Sigmoid colon (tissue), 3 donors: ENCODE results near the gene SPG7.

ENCODE experiments used
- CTCF ChIP-seq, 4 experiments: fragments of 450-650 bp in 3 of 4; fragments of 200-600 bp in 1 of 4; IDR thresholded peaks; one replicate each; pipeline ENCODE4 v1.5.1; 2016 to 2019; ENCODE audit warnings: antibody characterized with exemption in 4 of 4, mild to moderate bottlenecking in 3 of 4, moderate library complexity in 2 of 4
- POLR2A ChIP-seq, 2 donors: fragments of 450-650 bp; IDR thresholded peaks; one replicate each; pipeline ENCODE4 v1.6.1; 2016; ENCODE audit warnings: antibody characterized with exemption in 2 of 2, mild to moderate bottlenecking in 2 of 2, moderate library complexity in 2 of 2

- TF ChIP-seq CTCF (IDR thresholded peaks at IDR 0.05) (no peak), POLR2A (IDR thresholded peaks at IDR 0.05) (no peak)
Measured at GRCh38 chr16:89588413-89589109, 80.4 kb downstream of the SPG7 start.
